HepG2 (cell line): Measurements from ENCODE around the gene TBC1D22A.

Experiments used
- GABPA ChIP-seq, 2 experiments: IDR thresholded peaks; 2 replicates each; pipeline ENCODE4 v1.6.1; 2011 to 2016; ENCODE audit warnings: low read depth in 2 of 2, low read length in 1 of 2, missing biosample characterization in 1 of 2, missing genetic modification characterization in 1 of 2
- HDAC2 ChIP-seq: sonication (generic); formaldehyde crosslinking; IDR thresholded peaks from 2 replicates; pipeline ENCODE4 v1.4.0; 2020; ENCODE audit warnings: missing genetic modification reagents
- NFIC ChIP-seq: IDR thresholded peaks from 2 replicates; pipeline ENCODE4 v1.6.1; 2012; ENCODE audit warnings: mild to moderate bottlenecking, low read length, inconsistent platforms
- POLR2A ChIP-seq, 2 experiments: IDR thresholded peaks; 2 replicates each; pipeline ENCODE4 v1.6.1; 2011; ENCODE audit warnings: low read depth in 2 of 2, low read length in 2 of 2, mild to moderate bottlenecking in 1 of 2, moderate library complexity in 1 of 2; ENCODE audit not compliant: insufficient read depth in 1 of 2
- SMARCC2 ChIP-seq: fragments of 450-650 bp; IDR thresholded peaks from 2 replicates; pipeline ENCODE4 v1.6.1; 2017; ENCODE audit warnings: antibody characterized with exemption, mild to moderate bottlenecking
- ZKSCAN1 ChIP-seq: fragments of 150-350 bp; IDR thresholded peaks from 2 replicates; pipeline ENCODE4 v1.6.1; 2014; ENCODE audit warnings: low read length

DNA sequence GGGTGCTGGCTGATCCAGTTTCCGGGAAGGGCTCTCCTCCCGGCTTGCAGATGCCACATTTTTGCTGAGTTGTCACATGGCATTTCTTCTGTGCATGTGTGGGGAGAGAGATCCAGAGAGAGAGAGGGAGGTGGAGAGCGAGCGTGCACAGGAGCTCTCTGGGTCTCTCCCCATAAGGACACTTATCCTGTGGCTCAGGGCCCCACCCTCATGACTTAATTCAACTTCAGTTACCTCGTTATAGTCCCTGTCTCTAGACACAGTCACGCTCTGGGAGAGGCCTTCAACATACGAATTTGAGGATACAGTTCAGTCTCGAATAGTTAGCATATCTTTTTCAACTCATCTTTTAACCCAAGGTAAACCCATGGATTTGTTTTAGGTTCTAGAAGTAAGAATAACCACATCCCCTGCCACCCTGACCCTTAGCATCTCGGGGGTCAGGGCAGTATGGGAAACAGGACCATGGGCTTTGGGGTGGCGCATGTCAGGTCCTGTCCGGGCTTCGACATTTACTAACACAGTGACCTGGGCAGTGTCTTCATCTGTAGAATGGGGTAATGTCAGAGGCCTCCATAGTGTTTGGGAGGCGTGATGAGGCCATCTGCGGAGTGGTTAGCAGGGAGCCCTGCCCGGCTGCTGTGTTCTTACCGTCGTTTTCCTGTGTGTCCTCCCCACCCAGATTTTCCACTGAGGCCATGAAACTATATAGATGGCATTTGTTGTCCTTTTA is 46.9 kb downstream of the TBC1D22A start:
- TF ChIP-seq NFIC (no peak), GABPA (IDR thresholded peaks at IDR 0.05; ENCODE audit: low read depth, low read length) (no peak), GABPA (CRISPR knock-in tag; IDR thresholded peaks at IDR 0.05; ENCODE audit: low read depth) (no peak), ZKSCAN1 (no peak), HDAC2 (CRISPR knock-in tag) (no peak), POLR2A (IDR thresholded peaks at IDR 0.05; ENCODE audit: insufficient read depth in 1 of 2, low read depth in 2 of 2, low read length in 2 of 2) (no peak), SMARCC2 (no peak)
